ENCODE measurements around the gene DDX51.

DDX51 gene

GRCh38 chr12:132095520-132096409 is 48.4 kb downstream of the DDX51 start:
- no peak for DNase-seq
- Histone ChIP-seq H3K4me3 (ENCODE audit: low read depth, low read length) (no peak overlapping the region), H3K36me3 (peaks cover 16% of the 10 kb centered on the region), H3K9me3 (no peaks in the 10 kb centered on the region), H3K27me3 (no peaks in the 10 kb centered on the region), H3K4me1 (no peaks in the 10 kb centered on the region)
- TF ChIP-seq CTCF (IDR thresholded peaks at IDR 0.05; ENCODE audit: low read depth, low read length) = no peak

GRCh38 chr12:132094269-132094891 is 49.7 kb downstream of the DDX51 start:
- Histone ChIP-seq H3K27me3 (no peaks in the 10 kb centered on the region), H3K9me3 (no peaks in the 10 kb centered on the region), H3K36me3 (peaks cover 14% of the 10 kb centered on the region), H3K4me1 (no peaks in the 10 kb centered on the region), H3K4me3 (ENCODE audit: low read depth, low read length) (no peak overlapping the region)
- no peak for DNase-seq
- no peak for TF ChIP-seq CTCF (IDR thresholded peaks at IDR 0.05; ENCODE audit: low read depth, low read length)

GRCh38 chr12:132089407-132089910 is 54.7 kb downstream of the DDX51 start:
- peaks cover 8% of the 10 kb centered on the region for H3K36me3 ChIP-seq
- H3K4me1 ChIP-seq = no peaks in the 10 kb centered on the region
- H3K9me3 ChIP-seq = no peaks in the 10 kb centered on the region
- no peaks in the 10 kb centered on the region for H3K27me3 ChIP-seq
- DNase-seq = no peak
- H3K4me3 ChIP-seq (ENCODE audit: low read depth, low read length) = no peak overlapping the region
- no peak for TF ChIP-seq CTCF (IDR thresholded peaks at IDR 0.05; ENCODE audit: low read depth, low read length)

Measured in BE2C (cell line).